Activated T-helper 2 cell treated with anti-CD3 and anti-CD28 coated beads, Interferon-gamma antibody, Interleukin-2, Interleukin-4, amounts not matched to agents 10 μg/mL and 5 μg/mL and 100 μg/mL, durations not matched to agents 14 hours and 24 hours and 36 hours (primary cell): ENCODE data around the gene SLIT3. TPM values are rescaled to one million over a fixed set of nuclear protein-coding genes. Genes with fewer than 3 reads are reported as not detected.

Experiments
- DNase-seq: peaks from one replicate; pipeline ENCODE4 v3.0.0; 2021; ENCODE audit warnings: low spot score
- H3K27ac Mint-ChIP-seq: one replicate; pipeline ENCODE4 v1.8.0; 2021; ENCODE audit warnings: mixed read lengths
- H3K27me3 Mint-ChIP-seq: one replicate; pipeline ENCODE4 v1.8.0; 2021; ENCODE audit warnings: low read depth, mixed read lengths
- H3K36me3 Mint-ChIP-seq: one replicate; pipeline ENCODE4 v1.8.0; 2021; ENCODE audit warnings: low read depth, mixed read lengths
- H3K4me1 Mint-ChIP-seq: one replicate; pipeline ENCODE4 v1.8.0; 2021; ENCODE audit warnings: low read depth, mixed read lengths
- H3K4me3 Mint-ChIP-seq: one replicate; pipeline ENCODE4 v1.8.0; 2021; ENCODE audit warnings: low read depth, mild to moderate bottlenecking, moderate library complexity, mixed read lengths
- H3K9me3 Mint-ChIP-seq: one replicate; pipeline ENCODE4 v1.8.0; 2021; ENCODE audit warnings: mixed read lengths
- intact Hi-C: fragments of 100-400 bp; cut with micrococcal nuclease; formaldehyde crosslinking; loops from one replicate; pipeline ENCODE4 v1.15.1; 2023
- total RNA-seq: library from RNA; stranded (reverse); gene quantifications from 2 replicates; pipeline ENCODE4 v1.2.3, GENCODE V29; 2022

SLIT3 gene
- total RNA-seq, 1 donor from 2014 or later: 9.5 TPM

DNA sequence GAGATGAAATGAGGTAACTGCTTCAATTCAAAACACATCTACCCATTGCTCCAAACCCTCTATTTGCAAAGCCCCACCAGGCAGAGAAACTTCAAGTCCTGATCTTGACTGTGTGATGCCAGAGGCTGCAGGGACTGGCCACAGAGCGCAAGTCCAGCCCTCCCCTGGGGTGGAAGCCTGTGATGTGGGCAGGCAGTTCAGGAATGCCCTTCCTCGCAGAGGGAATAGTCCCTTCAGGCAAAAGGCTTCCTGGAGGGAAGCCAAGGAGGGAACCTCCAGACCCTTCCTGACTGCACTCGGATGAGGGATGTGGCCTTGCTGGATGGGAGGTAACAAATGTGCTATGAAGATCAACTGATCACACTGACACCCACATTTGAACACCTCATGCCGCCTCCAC is 131.2 kb downstream of the SLIT3 start:
- DNase-seq: no peak
- intact Hi-C loops: no loop called here
- peaks cover 2% of the 10 kb centered on the region for H3K27me3 Mint-ChIP-seq
- H3K4me3 Mint-ChIP-seq: no peak overlapping the region
- no peaks in the 10 kb centered on the region for H3K36me3 Mint-ChIP-seq
- H3K4me1 Mint-ChIP-seq: no peaks in the 10 kb centered on the region
- H3K9me3 Mint-ChIP-seq: no peaks in the 10 kb centered on the region
- H3K27ac Mint-ChIP-seq: no peak overlapping the region

DNA sequence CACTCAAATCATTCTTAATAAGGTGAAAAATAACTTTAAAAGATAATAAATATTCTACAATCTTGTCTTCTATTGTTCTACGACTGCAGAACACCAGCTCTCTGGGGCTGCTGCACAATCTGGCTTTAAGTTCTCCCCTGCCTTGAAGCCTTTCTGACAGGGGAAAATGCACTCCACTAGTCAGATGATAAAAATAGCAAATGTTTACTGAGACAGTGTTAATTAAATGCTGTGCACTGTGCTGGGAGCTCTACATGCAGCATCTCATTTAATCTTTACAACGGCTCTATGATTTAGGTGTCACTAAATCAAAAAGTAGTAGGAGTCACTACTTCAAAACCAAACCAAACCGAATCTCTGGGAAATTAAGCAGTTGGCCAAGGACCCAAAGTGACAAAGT is 132.7 kb downstream of the SLIT3 start:
- H3K36me3 Mint-ChIP-seq: no peaks in the 10 kb centered on the region
- peaks cover 2% of the 10 kb centered on the region for H3K27me3 Mint-ChIP-seq
- H3K27ac Mint-ChIP-seq: no peak overlapping the region
- no peak overlapping the region for H3K4me3 Mint-ChIP-seq
- intact Hi-C loops: no loop called here
- no peaks in the 10 kb centered on the region for H3K9me3 Mint-ChIP-seq
- no peak for DNase-seq
- no peaks in the 10 kb centered on the region for H3K4me1 Mint-ChIP-seq

DNA sequence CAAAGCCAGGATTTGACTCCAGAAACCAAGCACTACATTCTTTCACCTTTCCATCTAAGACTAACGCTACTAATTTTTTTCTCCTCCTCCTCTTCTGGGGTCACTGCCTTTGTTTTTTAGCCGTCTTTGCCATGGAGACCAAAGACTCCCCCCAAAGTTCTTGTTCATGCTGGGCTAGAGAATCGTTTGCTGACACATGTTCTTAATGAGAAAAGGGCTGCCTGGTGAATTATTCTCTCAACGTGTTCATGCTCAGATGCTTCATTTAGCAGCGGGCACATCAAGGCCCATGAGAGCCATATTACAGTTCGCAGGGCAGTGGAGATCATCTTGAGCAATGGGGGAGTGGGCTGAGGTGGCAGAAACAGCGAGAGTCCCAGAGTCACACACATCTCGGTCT is 134.9 kb downstream of the SLIT3 start:
- H3K9me3 Mint-ChIP-seq: no peaks in the 10 kb centered on the region
- H3K4me3 Mint-ChIP-seq: no peak overlapping the region
- H3K27ac Mint-ChIP-seq: no peak overlapping the region
- H3K4me1 Mint-ChIP-seq: no peaks in the 10 kb centered on the region
- intact Hi-C loops: no loop called here
- no peaks in the 10 kb centered on the region for H3K36me3 Mint-ChIP-seq
- no peak for DNase-seq
- peaks cover 2% of the 10 kb centered on the region for H3K27me3 Mint-ChIP-seq

DNA sequence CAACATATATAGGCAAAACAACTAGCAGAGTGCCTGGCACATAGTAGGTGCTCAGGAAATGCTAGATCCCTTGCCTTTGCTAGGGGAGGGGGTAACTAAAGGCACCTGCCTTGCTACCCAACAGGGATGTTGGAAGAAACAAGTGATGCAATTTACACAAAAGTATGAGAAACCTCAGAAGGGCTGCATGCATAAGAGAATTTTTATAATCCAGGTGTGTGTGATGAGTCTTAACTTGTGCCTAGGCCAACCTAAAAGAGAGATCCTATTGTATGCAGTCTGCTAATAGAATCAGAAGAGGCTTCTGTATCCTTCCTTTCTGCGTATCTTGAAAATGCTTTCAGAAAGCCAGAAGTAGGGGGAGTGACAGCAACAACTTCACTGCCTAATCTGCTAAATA is 135.9 kb downstream of the SLIT3 start:
- Mint-ChIP-seq H3K9me3 (peaks cover under 1% of the 10 kb centered on the region), H3K27me3 (peaks cover 1% of the 10 kb centered on the region), H3K4me3 (no peak overlapping the region), H3K4me1 (no peaks in the 10 kb centered on the region), H3K36me3 (no peaks in the 10 kb centered on the region), H3K27ac (no peak overlapping the region)
- no peak for DNase-seq
- intact Hi-C loops: no loop called here

DNA sequence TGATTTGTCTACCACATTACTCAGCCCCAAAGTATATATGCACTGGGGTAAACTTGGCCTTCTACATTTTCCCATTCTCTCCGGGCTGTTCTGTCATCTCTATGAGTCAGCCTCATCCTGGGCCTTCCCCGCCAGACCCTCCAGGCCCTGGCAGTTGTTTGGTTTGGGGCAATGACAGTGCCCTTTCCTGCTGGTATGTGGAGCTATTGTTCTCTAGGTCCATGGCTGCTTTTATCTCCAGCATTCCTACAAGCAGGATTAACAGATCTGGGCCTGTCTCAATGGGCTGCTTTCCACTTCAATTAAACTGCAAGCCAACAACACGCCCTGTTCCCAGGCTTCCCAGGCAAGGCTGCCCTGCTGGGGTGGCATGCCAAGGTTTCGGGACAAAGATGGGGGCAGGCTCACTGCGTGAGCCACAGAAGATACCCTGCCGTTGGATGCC is 136.4 kb downstream of the SLIT3 start:
- intact Hi-C loops: no loop called here

DNA sequence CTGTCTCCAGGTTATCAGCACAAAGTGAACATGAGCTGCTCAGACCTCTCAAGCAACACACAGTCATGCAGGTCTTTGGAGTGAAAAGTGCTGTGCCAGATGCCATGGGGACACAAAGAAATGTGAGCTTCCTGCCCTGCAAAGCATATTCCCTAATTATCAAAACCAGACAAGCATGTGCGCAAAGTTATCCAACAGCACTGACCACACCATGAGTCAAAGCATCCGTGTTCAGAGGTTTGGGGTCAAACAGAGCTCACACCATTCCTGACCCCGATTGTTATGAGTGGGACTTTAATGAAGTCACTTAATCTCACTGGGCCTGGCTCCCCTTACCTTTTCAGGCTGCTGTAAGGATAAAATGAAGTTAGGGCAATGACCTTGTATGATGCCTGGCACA is 138.5 kb downstream of the SLIT3 start:
- H3K4me1 Mint-ChIP-seq: no peaks in the 10 kb centered on the region
- H3K36me3 Mint-ChIP-seq: no peaks in the 10 kb centered on the region
- H3K4me3 Mint-ChIP-seq: no peak overlapping the region
- H3K27ac Mint-ChIP-seq: no peak overlapping the region
- no peak for DNase-seq
- intact Hi-C loops: no loop called here
- H3K27me3 Mint-ChIP-seq: no peaks in the 10 kb centered on the region
- H3K9me3 Mint-ChIP-seq: peaks cover 25% of the 10 kb centered on the region

More for the DNA sequence above, 136.4 kb downstream of the SLIT3 start:
- Mint-ChIP-seq H3K9me3 (peaks cover 6% of the 10 kb centered on the region), H3K4me3 (no peak overlapping the region), H3K27me3 (no peaks in the 10 kb centered on the region), H3K36me3 (no peaks in the 10 kb centered on the region), H3K4me1 (no peaks in the 10 kb centered on the region), H3K27ac (no peak overlapping the region)
- DNase-seq: no peak

DNA sequence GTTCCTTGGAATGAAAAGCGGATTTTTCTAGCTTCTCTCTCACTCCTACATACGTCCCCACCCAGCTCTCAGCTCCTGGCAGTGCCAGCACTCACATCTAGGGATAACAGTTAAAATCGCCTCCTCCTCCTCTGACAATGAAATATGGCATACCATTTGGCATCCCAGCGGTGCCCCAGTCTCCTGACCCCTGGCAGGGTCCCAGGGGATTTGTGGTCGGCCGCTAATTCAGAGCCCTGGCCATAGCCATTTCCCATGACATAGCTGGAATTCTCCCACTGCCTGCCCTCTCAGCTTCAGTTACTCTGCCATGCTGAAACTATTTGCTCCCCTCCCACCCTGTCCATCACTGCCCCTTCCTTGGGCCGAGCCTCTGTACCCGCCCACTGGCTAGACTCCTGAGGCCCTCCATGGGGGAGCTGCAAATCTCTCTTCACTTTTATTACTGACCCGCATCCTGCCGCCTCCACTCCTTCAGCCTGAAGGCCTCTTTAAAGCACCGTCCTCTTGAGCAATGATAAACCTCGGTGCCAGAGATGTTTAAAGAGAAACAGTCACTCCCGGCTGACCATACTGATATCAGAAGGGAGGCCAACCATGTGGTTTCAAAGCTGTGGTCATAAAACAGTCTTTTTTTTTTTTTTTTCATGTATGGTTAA is 139.8 kb downstream of the SLIT3 start:
- no peaks in the 10 kb centered on the region for H3K27me3 Mint-ChIP-seq
- peaks cover 27% of the 10 kb centered on the region for H3K9me3 Mint-ChIP-seq
- H3K36me3 Mint-ChIP-seq: no peaks in the 10 kb centered on the region
- intact Hi-C loops: no loop called here
- H3K27ac Mint-ChIP-seq: no peak overlapping the region
- H3K4me3 Mint-ChIP-seq: no peak overlapping the region
- no peaks in the 10 kb centered on the region for H3K4me1 Mint-ChIP-seq
- no peak for DNase-seq

DNA sequence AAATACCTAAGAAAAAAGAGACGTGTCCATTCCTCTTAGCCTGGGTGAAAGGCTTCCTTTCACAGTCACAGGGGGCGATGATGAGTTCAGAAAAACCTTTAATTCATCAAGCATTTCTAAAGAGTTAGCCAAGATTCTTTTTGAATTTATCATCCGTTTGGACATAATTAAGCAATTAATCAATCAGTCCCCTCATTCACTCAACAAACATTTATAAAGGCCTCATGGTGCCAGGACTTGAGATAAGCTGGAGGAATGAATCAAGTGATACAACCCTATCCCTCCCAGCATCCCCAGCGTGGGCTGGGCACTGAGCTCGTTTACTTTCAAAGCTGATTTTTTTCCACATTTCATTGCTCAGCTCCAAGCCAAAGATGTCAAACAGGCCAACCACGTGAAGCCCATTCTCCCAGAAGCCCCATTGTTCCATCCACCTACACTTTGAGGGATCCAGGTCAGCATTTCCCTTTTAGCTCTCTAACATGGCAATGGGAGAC is 140.5 kb downstream of the SLIT3 start:
- no peak for DNase-seq
- Mint-ChIP-seq H3K27me3 (no peaks in the 10 kb centered on the region), H3K27ac (no peak overlapping the region), H3K4me3 (no peak overlapping the region), H3K4me1 (no peaks in the 10 kb centered on the region), H3K36me3 (no peaks in the 10 kb centered on the region), H3K9me3 (peaks cover 27% of the 10 kb centered on the region)
- intact Hi-C loops: no loop called here

DNA sequence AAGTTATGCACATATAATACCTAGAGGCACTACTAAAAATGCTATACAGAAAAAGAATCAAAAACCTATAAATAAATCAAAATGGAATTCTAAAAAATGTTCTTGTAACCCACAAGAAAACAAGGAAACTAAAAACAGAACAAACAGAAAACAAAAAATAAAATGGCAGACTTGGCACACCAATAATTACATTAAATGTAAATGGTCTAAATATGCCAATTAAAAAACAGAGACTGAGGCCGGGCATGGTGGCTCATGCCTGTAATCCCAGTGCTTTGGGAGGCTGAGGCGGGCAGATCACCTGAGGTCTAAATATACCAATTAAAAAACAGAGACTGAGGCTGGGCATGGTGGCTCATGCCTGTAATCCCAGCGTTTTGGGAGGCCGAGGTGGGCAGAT is 142.2 kb downstream of the SLIT3 start:
- H3K36me3 Mint-ChIP-seq: no peaks in the 10 kb centered on the region
- H3K27ac Mint-ChIP-seq: no peak overlapping the region
- no peak overlapping the region for H3K4me3 Mint-ChIP-seq
- no peaks in the 10 kb centered on the region for H3K27me3 Mint-ChIP-seq
- H3K4me1 Mint-ChIP-seq: no peaks in the 10 kb centered on the region
- no peak for DNase-seq
- H3K9me3 Mint-ChIP-seq: peaks cover 27% of the 10 kb centered on the region
- intact Hi-C loops: no loop called here

DNA sequence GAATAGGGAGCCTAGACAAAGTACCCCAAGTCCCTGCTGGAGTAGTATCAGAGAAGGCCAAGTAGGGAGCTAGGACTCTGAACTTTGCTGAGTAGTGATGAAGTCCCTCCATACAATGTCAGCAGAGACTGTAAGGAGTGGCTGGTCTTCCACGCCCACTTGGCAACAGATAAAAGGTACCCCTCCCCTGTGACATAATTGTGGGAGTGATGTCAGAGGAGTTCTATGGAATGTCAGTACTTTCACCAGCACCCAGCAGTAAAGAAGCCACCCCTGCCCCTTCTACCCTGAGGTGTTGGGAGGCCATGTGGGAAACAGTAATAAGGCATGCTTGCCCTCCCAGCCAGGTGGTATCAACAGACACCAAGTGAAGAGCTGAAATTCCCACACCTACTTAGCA is 143.9 kb downstream of the SLIT3 start:
- Mint-ChIP-seq H3K36me3 (no peaks in the 10 kb centered on the region), H3K9me3 (peaks cover 27% of the 10 kb centered on the region), H3K27ac (no peak overlapping the region), H3K27me3 (no peaks in the 10 kb centered on the region), H3K4me1 (no peaks in the 10 kb centered on the region), H3K4me3 (no peak overlapping the region)
- no peak for DNase-seq
- intact Hi-C loops: no loop called here

DNA sequence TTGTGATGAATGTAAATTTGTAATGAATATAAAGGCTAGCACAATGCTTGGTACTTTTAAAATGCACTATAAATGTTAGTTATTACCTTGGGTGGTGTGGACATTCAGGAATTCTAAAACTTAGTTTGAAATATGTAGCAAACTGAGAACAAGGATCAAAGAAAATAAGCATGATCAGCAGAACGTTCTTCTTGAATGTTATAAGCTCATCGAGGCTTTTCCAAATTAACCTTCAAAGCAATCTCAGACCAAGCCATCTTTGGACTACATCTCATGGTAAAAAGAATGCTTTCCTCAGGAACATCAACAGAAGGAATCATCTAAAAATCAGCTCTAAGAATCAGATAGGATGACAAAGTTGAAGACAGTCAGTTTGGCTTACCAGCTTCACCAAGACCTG is 146.3 kb downstream of the SLIT3 start:
- H3K4me1 Mint-ChIP-seq: no peaks in the 10 kb centered on the region
- DNase-seq: no peak
- H3K27ac Mint-ChIP-seq: no peak overlapping the region
- H3K36me3 Mint-ChIP-seq: no peaks in the 10 kb centered on the region
- no peaks in the 10 kb centered on the region for H3K27me3 Mint-ChIP-seq
- intact Hi-C loops: no loop called here
- no peak overlapping the region for H3K4me3 Mint-ChIP-seq
- peaks cover 22% of the 10 kb centered on the region for H3K9me3 Mint-ChIP-seq

DNA sequence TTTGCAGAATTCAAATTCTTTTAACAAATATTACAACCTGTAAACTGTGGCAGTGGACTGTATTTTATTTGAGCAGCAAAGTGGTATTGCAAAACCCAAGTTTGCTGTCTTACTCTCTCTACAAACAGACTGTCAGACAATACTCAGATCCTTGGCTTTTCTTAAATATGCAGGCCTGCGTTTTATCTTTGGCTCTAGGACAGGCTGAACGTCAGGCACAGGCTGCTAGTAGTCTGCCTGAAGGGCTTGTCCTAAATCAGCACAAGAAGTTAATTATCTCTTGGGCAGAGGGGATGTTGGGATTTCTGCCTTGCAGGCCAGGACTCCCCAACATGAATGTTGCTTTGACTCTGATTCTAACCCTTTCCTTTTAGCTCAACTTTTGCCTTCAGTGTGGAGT is 147.5 kb downstream of the SLIT3 start:
- Mint-ChIP-seq H3K36me3 (no peaks in the 10 kb centered on the region), H3K4me3 (no peak overlapping the region), H3K9me3 (peaks cover 12% of the 10 kb centered on the region), H3K4me1 (no peaks in the 10 kb centered on the region), H3K27me3 (no peaks in the 10 kb centered on the region), H3K27ac (no peak overlapping the region)
- intact Hi-C loops: no loop called here
- DNase-seq: no peak

DNA sequence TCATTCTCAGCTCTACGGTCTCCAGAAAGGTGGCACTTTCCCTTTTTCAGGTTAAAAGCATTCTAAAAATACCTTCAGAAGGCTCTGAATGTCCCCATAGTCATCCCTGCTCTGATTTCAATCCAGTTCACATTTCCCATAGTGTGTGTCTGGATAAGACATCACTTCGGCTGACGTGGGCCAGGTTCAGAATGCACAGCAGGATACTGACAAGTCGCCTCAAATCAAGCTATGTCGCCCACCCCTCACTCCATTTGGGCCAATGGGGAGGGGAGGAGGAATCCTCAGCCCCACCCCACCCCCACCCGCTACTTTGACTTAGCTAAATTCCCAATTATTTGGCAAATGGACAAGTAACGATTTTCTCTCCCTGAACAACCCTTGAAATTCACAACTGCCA is 148.0 kb downstream of the SLIT3 start:
- Mint-ChIP-seq H3K4me1 (no peaks in the 10 kb centered on the region), H3K4me3 (no peak overlapping the region), H3K27me3 (no peaks in the 10 kb centered on the region), H3K36me3 (no peaks in the 10 kb centered on the region), H3K27ac (no peak overlapping the region), H3K9me3 (peaks cover 7% of the 10 kb centered on the region)
- no peak for DNase-seq
- intact Hi-C loops: no loop called here

DNA sequence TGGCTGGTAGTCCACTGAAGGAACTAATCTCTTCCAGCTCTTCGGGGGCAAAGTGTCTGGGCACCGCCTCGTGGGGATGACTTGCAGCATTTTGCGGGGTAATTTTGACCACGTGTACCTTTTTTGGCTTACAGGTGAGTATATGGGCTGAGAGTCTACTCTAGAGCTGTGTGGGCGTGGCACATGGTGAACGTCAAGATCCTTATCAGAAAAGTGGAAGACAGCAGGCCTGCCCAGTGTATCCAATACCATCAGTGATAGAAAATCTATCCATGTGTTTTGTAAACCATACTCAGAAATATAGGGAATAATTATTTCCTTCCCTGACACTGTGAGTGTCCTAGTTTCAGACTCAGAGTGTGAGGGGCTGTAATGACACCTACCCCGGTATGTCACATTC is 148.5 kb downstream of the SLIT3 start:
- Mint-ChIP-seq H3K27me3 (no peaks in the 10 kb centered on the region), H3K4me1 (no peaks in the 10 kb centered on the region), H3K36me3 (no peaks in the 10 kb centered on the region), H3K9me3 (peaks cover 2% of the 10 kb centered on the region), H3K4me3 (no peak overlapping the region), H3K27ac (no peak overlapping the region)
- DNase-seq: no peak
- intact Hi-C loops: no loop called here
